GM12892 (cell line): Measurements from ENCODE around the gene CDH23.

Experiments
- POLR2A ChIP-seq: IDR thresholded peaks from 2 replicates; pipeline ENCODE4 v1.6.1; 2011; ENCODE audit warnings: low read depth, low read length, control low read depth
- POLR2AphosphoS5 ChIP-seq: IDR thresholded peaks from 2 replicates; pipeline ENCODE4 v1.6.1; 2011; ENCODE audit warnings: low read depth, low read length, control low read depth

DNA sequence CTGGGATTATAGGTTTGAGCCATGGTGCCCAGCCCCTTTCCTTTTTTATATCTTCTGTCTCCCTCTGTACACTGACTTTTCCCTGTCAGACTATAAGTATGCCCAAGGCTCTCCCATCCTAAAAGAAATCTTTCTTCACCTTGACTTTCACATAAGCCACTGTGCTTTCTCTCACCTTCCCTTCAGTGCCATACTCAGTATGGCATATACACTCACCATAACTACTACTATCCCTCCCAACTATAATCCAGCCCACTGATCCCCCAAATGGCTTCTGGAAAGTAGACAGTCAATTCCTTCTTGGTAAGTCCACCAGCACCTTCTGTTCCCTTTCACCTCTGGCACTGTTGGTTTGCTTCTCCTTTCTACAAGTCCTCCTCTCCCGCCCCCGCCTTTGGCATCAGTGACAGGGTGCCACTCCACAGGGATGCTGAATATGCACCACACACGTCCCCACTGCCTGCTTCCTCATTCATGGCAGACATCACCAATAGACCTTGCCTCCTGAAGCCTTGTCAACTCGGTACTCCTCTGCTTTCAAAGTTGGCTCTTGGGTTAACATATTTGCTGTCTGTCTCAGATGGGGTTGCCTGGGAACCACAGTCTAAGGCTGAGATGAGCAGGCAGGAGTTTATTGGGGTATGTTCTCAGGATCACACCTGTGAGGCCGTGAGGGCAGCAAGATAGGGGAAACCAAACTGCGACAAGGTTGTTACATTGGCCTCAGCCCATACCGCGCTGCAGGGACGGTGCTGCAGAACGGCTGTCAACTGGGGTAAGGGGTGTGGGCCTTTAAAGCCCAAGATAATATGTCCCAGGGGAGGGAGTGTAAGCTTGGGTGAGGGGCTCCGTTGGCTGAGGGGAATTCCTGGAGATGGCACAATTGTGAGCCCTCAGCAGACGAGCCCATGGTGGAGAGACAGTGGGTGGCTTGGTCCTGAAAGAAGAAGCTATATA lies 461.5 kb downstream of the CDH23 start:
- TF ChIP-seq POLR2AphosphoS5 (no peak), POLR2A (no peak)
